K562 (cell line): ENCODE results near the gene PTGR2. TPM values are rescaled to one million over a fixed set of nuclear protein-coding genes. Genes with fewer than 3 reads are reported as not detected.
"Not testable (repeated sequence)": the region's sequence is repeated elsewhere in the genome, so short reads cannot be mapped to it uniquely, and the experiment has no call there.

Source experiments
- ATAC-seq: fragments of 200-7000 bp; cut with Tn5 transposase; 3 replicates; pipeline ENCODE4 v1.9.1; 2020; ENCODE audit warnings: moderate library complexity
- BruUV-seq: library from RNA; stranded (reverse); fragments of 400-500 nt; replicated peaks from 2 replicates; lab custom pipeline; 2021; lab: Mats Ljungman, UMichigan
- CTCF ChIA-PET: fragments of 300-600 bp; formaldehyde crosslinking; extraction: SDS; loops from one replicate; lab custom pipeline; 2021; ENCODE audit warnings: low intra/inter-chr PET ratio; lab: Yijun Ruan, JAX
- POLR2A ChIA-PET: fragments of 300-600, 350-650 bp; sonication (Branson Sonifier 250); formaldehyde crosslinking; extraction: SDS; loops from one replicate; lab custom pipeline; 2021; ENCODE audit warnings: antibody characterized with exemption, inconsistent platforms; lab: Yijun Ruan, JAX
- DNase-seq, 4 experiments: peaks; one replicate each; pipeline versions ENCODE4 v3.0.0 to v3.0.0-alpha.2; 2011 to 2018; ENCODE audit warnings: low spot score in 3 of 4, mixed read lengths in 3 of 4; ENCODE audit errors: extremely low read depth in 1 of 4
- FAIRE-seq: peaks from 2 replicates; lab custom pipeline; 2011; peaks lifted over from hg19 to GRCh38; lab: Jason Lieb, UNC
- H2AFZ ChIP-seq: 2 replicates; pipeline ENCODE4 v1.6.0; 2011; ENCODE audit warnings: low read depth, low read length, control low read depth, inconsistent platforms
- H3K27ac ChIP-seq: fragments of 200-600 bp; 3 replicates; pipeline ENCODE4 v1.8.0; 2011; ENCODE audit warnings: low read depth, mild to moderate bottlenecking, control low read depth, inconsistent platforms, low read length, moderate library complexity, mixed read lengths; ENCODE audit errors: extremely low read depth
- H3K27me3 ChIP-seq, 2 experiments: fragments of 300-600 bp in 1 of 2; 2 replicates in 1 of 2; 3 replicates in 1 of 2; pipeline versions ENCODE4 v1.6.0 to v1.8.0; 2011; ENCODE audit warnings: inconsistent platforms in 2 of 2, low read length in 2 of 2, mild to moderate bottlenecking in 1 of 2, mixed read lengths in 1 of 2, moderate library complexity in 1 of 2; ENCODE audit not compliant: control insufficient read depth in 2 of 2, insufficient read depth in 2 of 2
- H3K36me3 ChIP-seq: fragments of 300-600 bp; 3 replicates; pipeline ENCODE4 v1.8.0; 2011; ENCODE audit warnings: mild to moderate bottlenecking, low read length, inconsistent platforms; ENCODE audit not compliant: control insufficient read depth, insufficient read depth
- H3K4me1 ChIP-seq, 2 experiments: fragments of 200-600 bp in 1 of 2; replicated peaks in 1 of 2; 2 replicates in 1 of 2; 3 replicates in 1 of 2; pipeline versions ENCODE4 v1.5.1 to v1.8.0; 2011; ENCODE audit warnings: inconsistent platforms in 2 of 2, low read length in 2 of 2, mild to moderate bottlenecking in 1 of 2, mixed read lengths in 1 of 2, moderate library complexity in 1 of 2; ENCODE audit not compliant: control insufficient read depth in 2 of 2, insufficient read depth in 2 of 2
- H3K4me2 ChIP-seq: 2 replicates; pipeline ENCODE4 v1.6.1; 2011; ENCODE audit warnings: low read length, control low read depth, inconsistent platforms, mixed read lengths; ENCODE audit not compliant: insufficient read depth
- H3K4me3 ChIP-seq: fragments of 200-600 bp; sonication (generic), shearing (Covaris generic); 2 replicates; pipeline ENCODE4 v1.5.1; 2016; ENCODE audit warnings: control low read depth, inconsistent platforms
- H3K79me2 ChIP-seq: fragments of 200-600 bp; 3 replicates; pipeline ENCODE4 v1.8.0; 2011; ENCODE audit warnings: low read length, inconsistent platforms; ENCODE audit not compliant: control insufficient read depth, insufficient read depth
- H3K9ac ChIP-seq, 2 experiments: 2 replicates each; pipeline versions ENCODE4 v1.6.0 to v1.6.1; 2011; ENCODE audit warnings: low read depth in 2 of 2, low read length in 2 of 2, control low read depth in 1 of 2, inconsistent platforms in 1 of 2, mild to moderate bottlenecking in 1 of 2, mixed read lengths in 1 of 2; ENCODE audit not compliant: insufficient read depth in 1 of 2
- H3K9me1 ChIP-seq: one replicate; pipeline ENCODE4 v1.6.0; 2011; ENCODE audit warnings: inconsistent platforms, mild to moderate bottlenecking, low read length, moderate library complexity; ENCODE audit not compliant: control insufficient read depth, insufficient read depth
- H3K9me3 ChIP-seq: replicated peaks from 2 replicates; pipeline ENCODE4 v1.5.1; 2011; ENCODE audit warnings: low read depth, low read length, inconsistent platforms; ENCODE audit not compliant: control insufficient read depth, insufficient read depth
- H4K20me1 ChIP-seq: replicated peaks from 2 replicates; pipeline ENCODE4 v1.6.1; 2011; ENCODE audit warnings: low read length, inconsistent platforms, mixed read lengths; ENCODE audit not compliant: control insufficient read depth, insufficient read depth
- SAP30 ChIP-seq: fragments of 200-600 bp; sonication (generic); IDR thresholded peaks from 2 replicates; pipeline ENCODE4 v1.6.1; 2012; ENCODE audit warnings: borderline replicate concordance, low read depth, mild to moderate bottlenecking, moderate library complexity, low read length, control low read depth, inconsistent platforms; ENCODE audit not compliant: insufficient read depth, poor library complexity, severe bottlenecking
- ZBTB26 ChIP-seq: fragments of 450-650 bp; formaldehyde crosslinking; IDR thresholded peaks from 2 replicates; pipeline ENCODE4 v1.4.0; 2022; ENCODE audit warnings: missing genetic modification characterization
- ZBTB49 ChIP-seq: sonication (generic); formaldehyde crosslinking; IDR thresholded peaks from 2 replicates; pipeline ENCODE4 v1.8.0; 2022; ENCODE audit warnings: missing genetic modification reagents, mild to moderate bottlenecking, borderline replicate concordance
- WGBS: fragments of 100-300 bp; shearing (Covaris generic); methylation state at CpG from one replicate; pipeline ENCODE4 v1.1.6; 2016; ENCODE audit warnings: low coverage, mixed read lengths; ENCODE audit not compliant: insufficient coverage; ENCODE audit errors: missing lambda C conversion rate; 5-methylcytosine and 5-hydroxymethylcytosine counted together
- in situ Hi-C: fragments of 300-500 bp; cut with MboI; formaldehyde crosslinking; loops from 4 replicates; pipeline ENCODE4 v1.15.0; 2018; ENCODE audit warnings: inconsistent platforms, mixed read lengths
- intact Hi-C: fragments of 100-400 bp; cut with micrococcal nuclease; formaldehyde crosslinking; loops from 2 replicates; pipeline ENCODE4 v1.14.2; 2022
- polyA plus RNA-seq, 8 experiments: library from polyadenylated mRNA; depleted of rRNA in 4 of 8; stranded (reverse) in 5 of 8; unstranded in 3 of 8; fragments of >200 nt; fragmentation: Nextera tagmentation in 2 of 8; fragmentation: Illumina TruSeq in 1 of 8; extraction: Ambion mirVana in 2 of 8; extraction: Trizol in 1 of 8; gene quantifications; 2 replicates each; pipeline versions ENCODE4 v1.2.1 to v1.2.3, GENCODE V29; 2011 to 2014; ENCODE audit warnings: inconsistent platforms in 1 of 8, missing spikeins in 1 of 8
- total RNA-seq, 7 experiments: library from RNA; depleted of rRNA in 6 of 7; stranded (reverse); fragments of >200 nt in 6 of 7; fragmentation: Illumina TruSeq in 2 of 7; extraction: Trizol in 2 of 7; gene quantifications; 2 replicates each; pipeline versions ENCODE4 v1.2.1 to v1.2.3, GENCODE V29; 2011 to 2021; ENCODE audit warnings: low replicate concordance in 1 of 7

PTGR2 gene
- total and polyA plus RNA-seq, 9 of the 15 experiments (the other 6 are each of a cell fraction or from before 2014, with no cell fraction given): 7.4 to 23.0 (median 13.0) TPM

DNA sequence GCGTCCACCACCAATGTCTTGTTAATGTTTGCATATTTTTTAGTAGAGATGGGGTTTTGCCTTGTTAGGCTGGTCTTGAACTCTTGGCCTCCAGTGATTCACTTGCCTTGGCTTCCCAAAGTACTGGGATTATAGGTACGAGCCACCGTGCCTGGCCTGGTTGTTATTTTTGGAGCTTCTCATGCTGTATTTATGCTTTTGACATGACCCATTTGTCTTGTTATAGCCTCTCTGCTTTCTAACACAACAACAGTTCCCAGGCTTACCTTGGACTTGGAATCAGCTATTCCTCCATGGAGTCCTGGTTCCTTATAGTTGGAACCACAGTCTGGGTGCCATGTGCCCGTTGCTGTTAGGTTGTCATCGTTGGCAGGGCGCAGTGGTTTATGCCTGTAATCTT lies 64.7 kb downstream of the PTGR2 start (continued):
- TF ChIP-seq ZBTB26 (CRISPR knock-in tag) (no peak), ZBTB49 (CRISPR knock-in tag) (no peak), SAP30 (no peak)

- H3K9me3 ChIP-seq, H3K9ac ChIP-seq, H3K79me2 ChIP-seq, H4K20me1 ChIP-seq, H3K4me3 ChIP-seq, H3K27ac ChIP-seq, H2AFZ ChIP-seq, DNase-seq, in situ Hi-C loops, intact Hi-C loops, H3K4me2 ChIP-seq, H3K9me1 ChIP-seq, ATAC-seq, BruUV-seq, POLR2A ChIA-PET, H3K4me1 ChIP-seq, FAIRE-seq, H3K27me3 ChIP-seq, CTCF ChIA-PET: not testable (repeated sequence)
- H3K36me3 ChIP-seq: peaks cover 62% of the 10 kb centered on the region; the same call in 2 of the 3 replicates
- 97% methylated on average over 2 of the region's 2 CpGs for WGBS
Observed at GRCh38 chr14:73919457-73919856, 67.8 kb downstream of the PTGR2 start.
